ENCODE measurements around the gene ATF6B. TPM values are rescaled to one million over a fixed set of nuclear protein-coding genes. Genes with fewer than 3 reads are reported as not detected.

ATF6B gene
- total RNA-seq, 1 donor: 27.5 TPM

- Histone ChIP-seq H3K27ac (ENCODE audit: low read depth, low read length) (no peak overlapping the region), H2AFZ (ENCODE audit: low read length) (peak overlapping the region; percentile 64), H3K4me2 (ENCODE audit: insufficient read depth, low read length) (peak overlapping the region; percentile 48), H3K4me3 (ENCODE audit: insufficient read depth, low read length) (no peak overlapping the region), H4K20me1 (ENCODE audit: insufficient read depth, low read length) (no peaks in the 10 kb centered on the region), H3K9me3 (ENCODE audit: low read depth, low read length) (no peaks in the 10 kb centered on the region), H3K4me1 (ENCODE audit: insufficient read depth, low read length) (peaks cover 21% of the 10 kb centered on the region), H3K79me2 (ENCODE audit: insufficient read depth, low read length) (peaks cover 5% of the 10 kb centered on the region), H3K27me3 (ENCODE audit: insufficient read depth, low read length) (no peaks in the 10 kb centered on the region), H3K36me3 (ENCODE audit: insufficient read depth, low read length) (peaks cover 56% of the 10 kb centered on the region)
- peak; percentile 94 for TF ChIP-seq CTCF (IDR thresholded peaks at IDR 0.05; ENCODE audit: extremely low read depth, low read depth, low read length)
- DNase-seq (ENCODE audit: insufficient read length, low spot score, missing footprints): peak; percentile 96
These were observed 9.0 kb downstream of the ATF6B start for GRCh38 chr6:32118782-32119628.

- Histone ChIP-seq H3K9me3 (ENCODE audit: low read depth, low read length) (no peaks in the 10 kb centered on the region), H3K4me2 (ENCODE audit: insufficient read depth, low read length) (no peak overlapping the region), H2AFZ (ENCODE audit: low read length) (no peak overlapping the region), H4K20me1 (ENCODE audit: insufficient read depth, low read length) (no peaks in the 10 kb centered on the region), H3K27me3 (ENCODE audit: insufficient read depth, low read length) (no peaks in the 10 kb centered on the region), H3K27ac (ENCODE audit: low read depth, low read length) (no peak overlapping the region), H3K4me3 (ENCODE audit: insufficient read depth, low read length) (no peak overlapping the region), H3K4me1 (ENCODE audit: insufficient read depth, low read length) (peaks cover 31% of the 10 kb centered on the region), H3K79me2 (ENCODE audit: insufficient read depth, low read length) (no peaks in the 10 kb centered on the region), H3K36me3 (ENCODE audit: insufficient read depth, low read length) (peaks cover 43% of the 10 kb centered on the region)
- no peak for TF ChIP-seq CTCF (IDR thresholded peaks at IDR 0.05; ENCODE audit: extremely low read depth, low read depth, low read length)
- no peak for DNase-seq (ENCODE audit: insufficient read length, low spot score, missing footprints)
These were observed 10.6 kb downstream of the ATF6B start for GRCh38 chr6:32117461-32117860.

GRCh38 chr6:32116674-32117073 is 11.4 kb downstream of the ATF6B start:
- Histone ChIP-seq H3K4me1 (ENCODE audit: insufficient read depth, low read length) (peaks cover 31% of the 10 kb centered on the region), H4K20me1 (ENCODE audit: insufficient read depth, low read length) (no peaks in the 10 kb centered on the region), H3K9me3 (ENCODE audit: low read depth, low read length) (no peaks in the 10 kb centered on the region), H3K4me3 (ENCODE audit: insufficient read depth, low read length) (no peak overlapping the region), H3K36me3 (ENCODE audit: insufficient read depth, low read length) (peaks cover 36% of the 10 kb centered on the region), H3K27ac (ENCODE audit: low read depth, low read length) (no peak overlapping the region), H3K79me2 (ENCODE audit: insufficient read depth, low read length) (no peaks in the 10 kb centered on the region), H3K27me3 (ENCODE audit: insufficient read depth, low read length) (no peaks in the 10 kb centered on the region), H2AFZ (ENCODE audit: low read length) (no peak overlapping the region), H3K4me2 (ENCODE audit: insufficient read depth, low read length) (no peak overlapping the region)
- no peak for DNase-seq (ENCODE audit: insufficient read length, low spot score, missing footprints)
- TF ChIP-seq CTCF (IDR thresholded peaks at IDR 0.05; ENCODE audit: extremely low read depth, low read depth, low read length): peak; percentile 43

GRCh38 chr6:32115623-32116022 is 12.4 kb downstream of the ATF6B start:
- H3K27ac ChIP-seq (ENCODE audit: low read depth, low read length): peak overlapping the region; percentile 63
- DNase-seq (ENCODE audit: insufficient read length, low spot score, missing footprints): no peak

More at GRCh38 chr6:32115623-32116022, 12.4 kb downstream of the ATF6B start:
- H3K9me3 ChIP-seq (ENCODE audit: low read depth, low read length): no peaks in the 10 kb centered on the region
- peaks cover under 1% of the 10 kb centered on the region for H3K27me3 ChIP-seq (ENCODE audit: insufficient read depth, low read length)
- H3K4me2 ChIP-seq (ENCODE audit: insufficient read depth, low read length): no peak overlapping the region
- H3K4me3 ChIP-seq (ENCODE audit: insufficient read depth, low read length): no peak overlapping the region
- no peaks in the 10 kb centered on the region for H4K20me1 ChIP-seq (ENCODE audit: insufficient read depth, low read length)
- H3K36me3 ChIP-seq (ENCODE audit: insufficient read depth, low read length): peaks cover 26% of the 10 kb centered on the region
- H3K79me2 ChIP-seq (ENCODE audit: insufficient read depth, low read length): no peaks in the 10 kb centered on the region
- TF ChIP-seq CTCF (IDR thresholded peaks at IDR 0.05; ENCODE audit: extremely low read depth, low read depth, low read length): no peak
- no peak overlapping the region for H2AFZ ChIP-seq (ENCODE audit: low read length)
- H3K4me1 ChIP-seq (ENCODE audit: insufficient read depth, low read length): peaks cover 31% of the 10 kb centered on the region
